MV-4-11 (cell line): ENCODE measurements around the gene EDNRA.

Source experiments
- DNase-seq: peaks from one replicate; lab custom pipeline; 2025; lab: John Stamatoyannopoulos, UW

Gene EDNRA

DNA sequence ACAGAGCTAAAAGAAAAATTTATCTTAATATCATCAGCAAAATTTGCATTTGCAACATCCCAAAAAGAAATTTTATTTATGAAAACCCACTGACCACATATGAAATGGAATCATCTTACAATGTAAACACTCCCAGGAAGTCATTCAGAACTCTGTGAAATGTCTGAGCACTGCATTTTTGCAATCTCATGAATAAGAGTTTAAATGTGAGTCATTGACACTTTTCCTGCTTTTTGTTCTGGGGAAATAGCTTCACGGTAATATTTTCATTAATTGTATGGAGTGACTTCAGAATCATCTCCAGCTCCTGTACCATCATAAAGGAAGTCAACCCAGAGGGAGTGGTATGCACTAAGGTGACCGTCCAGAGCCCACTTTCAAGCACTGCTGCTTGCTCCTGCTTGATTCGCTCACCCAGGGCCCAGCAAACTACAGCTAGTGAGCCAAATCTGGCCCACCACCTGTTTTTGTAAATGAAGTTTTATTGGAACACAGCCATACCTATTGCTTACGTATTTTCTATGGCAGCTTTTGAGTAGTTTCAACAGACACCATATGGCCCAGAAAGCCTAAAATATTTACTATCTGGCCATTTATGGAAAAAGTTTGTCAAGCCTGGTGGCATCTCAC is 17.2 kb downstream of the EDNRA start:
- no peak for DNase-seq

DNA sequence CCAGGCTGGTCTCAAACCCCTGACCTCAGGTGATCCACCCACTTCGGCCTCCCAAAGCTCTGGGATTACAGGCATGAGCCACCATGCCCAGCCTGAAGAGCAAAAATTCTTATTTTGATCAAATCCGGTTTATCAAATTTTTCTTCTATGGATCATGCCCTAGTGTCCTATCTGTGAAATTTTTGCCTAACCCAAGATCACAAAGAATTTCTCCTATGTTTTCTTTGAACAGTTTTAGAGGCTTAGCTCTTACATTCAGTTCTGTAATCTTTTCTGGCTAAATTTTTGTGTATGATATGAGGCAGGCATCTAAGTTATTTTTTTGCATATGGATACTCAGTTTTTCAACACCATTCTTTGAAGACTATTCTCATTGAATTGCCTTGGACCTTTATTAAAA is 27.4 kb downstream of the EDNRA start:
- no peak for DNase-seq

DNA sequence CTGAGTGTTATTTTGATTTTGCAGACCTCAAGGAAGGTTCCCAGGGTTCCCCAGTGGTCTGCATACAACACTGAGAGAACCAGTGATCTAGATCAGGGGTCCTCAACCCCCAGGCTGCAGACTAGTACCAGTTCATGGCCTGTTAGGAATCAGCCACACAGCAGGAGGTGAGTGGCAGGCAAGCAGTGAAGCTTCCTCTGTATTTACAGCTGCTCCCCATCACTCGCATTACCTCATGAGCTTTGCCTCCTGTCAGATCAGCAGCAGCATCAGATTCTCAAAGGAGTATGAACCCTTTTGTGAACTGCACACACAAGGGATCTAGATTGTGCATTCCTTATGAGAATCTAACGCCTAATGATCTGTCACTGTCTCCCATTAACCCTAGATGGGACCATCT is 28.5 kb downstream of the EDNRA start:
- no peak for DNase-seq

DNA sequence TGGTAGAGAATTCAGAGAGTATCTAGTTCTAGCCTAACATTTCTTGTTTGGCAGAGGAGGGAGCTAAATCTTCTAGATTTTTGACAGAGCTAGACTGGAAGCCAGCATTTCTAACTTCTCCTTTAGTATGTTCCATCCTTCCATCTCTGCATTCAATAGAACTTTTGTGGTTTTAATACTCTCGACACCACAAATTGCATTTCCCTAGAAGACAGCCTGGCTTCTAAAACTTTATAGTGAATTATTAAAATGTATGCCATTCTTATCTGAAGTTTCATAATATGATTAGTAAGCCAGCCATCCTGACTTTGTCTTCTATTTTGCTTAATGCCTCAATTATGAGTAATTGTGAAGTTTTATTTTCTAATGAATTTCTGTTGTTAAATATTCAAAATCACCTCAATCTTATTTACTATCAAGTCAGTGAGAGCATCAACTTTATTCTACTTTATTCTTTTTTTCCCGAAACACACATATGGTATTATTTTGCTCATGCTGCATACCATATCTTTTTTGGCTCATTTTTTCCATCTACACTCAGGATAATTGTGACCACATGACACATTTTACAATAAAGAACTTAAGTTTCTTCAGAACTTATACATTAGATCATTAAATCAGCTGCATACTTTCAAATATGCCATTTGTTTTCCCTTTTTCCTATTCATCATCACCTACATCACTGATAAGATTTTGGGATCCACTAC is 30.2 kb downstream of the EDNRA start:
- DNase-seq, result no peak

DNA sequence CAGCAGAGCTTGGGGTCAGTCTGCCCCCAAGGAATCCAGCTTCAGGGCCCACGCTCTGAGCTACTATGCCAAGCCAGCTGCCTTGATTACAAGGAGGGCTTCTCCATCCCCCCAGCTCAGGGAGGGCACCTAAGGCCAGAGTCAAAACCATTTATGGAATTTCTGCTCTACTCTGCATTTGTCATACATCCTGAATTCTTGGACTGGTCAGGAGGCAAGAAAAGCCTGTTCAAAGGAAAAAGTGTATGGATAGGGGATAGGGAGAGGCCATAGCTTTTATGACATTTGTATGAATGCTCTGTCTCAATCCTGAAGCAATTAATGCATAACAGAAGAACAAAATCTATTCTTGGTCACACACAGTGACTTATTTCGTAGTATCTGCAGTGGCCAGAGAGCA is 32.2 kb downstream of the EDNRA start:
- no peak for DNase-seq

DNA sequence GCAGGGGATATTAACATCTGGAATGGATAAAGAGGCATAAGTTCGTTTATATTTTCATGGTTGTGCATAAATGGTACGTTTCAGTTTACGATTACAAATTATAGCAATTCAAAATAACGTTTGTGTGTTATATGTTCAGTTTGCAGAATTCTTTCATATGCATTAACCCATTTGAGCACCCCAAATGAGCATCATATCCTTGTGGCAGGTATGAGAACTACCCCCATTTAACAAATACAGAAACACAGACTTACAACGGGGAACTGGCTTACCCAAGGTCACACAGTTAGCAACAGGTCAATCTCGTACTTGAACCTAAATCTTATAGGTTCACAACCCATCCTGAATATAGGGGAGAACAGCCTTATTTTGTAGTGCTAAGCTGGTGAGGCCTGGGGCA is 33.1 kb downstream of the EDNRA start:
- no peak for DNase-seq

DNA sequence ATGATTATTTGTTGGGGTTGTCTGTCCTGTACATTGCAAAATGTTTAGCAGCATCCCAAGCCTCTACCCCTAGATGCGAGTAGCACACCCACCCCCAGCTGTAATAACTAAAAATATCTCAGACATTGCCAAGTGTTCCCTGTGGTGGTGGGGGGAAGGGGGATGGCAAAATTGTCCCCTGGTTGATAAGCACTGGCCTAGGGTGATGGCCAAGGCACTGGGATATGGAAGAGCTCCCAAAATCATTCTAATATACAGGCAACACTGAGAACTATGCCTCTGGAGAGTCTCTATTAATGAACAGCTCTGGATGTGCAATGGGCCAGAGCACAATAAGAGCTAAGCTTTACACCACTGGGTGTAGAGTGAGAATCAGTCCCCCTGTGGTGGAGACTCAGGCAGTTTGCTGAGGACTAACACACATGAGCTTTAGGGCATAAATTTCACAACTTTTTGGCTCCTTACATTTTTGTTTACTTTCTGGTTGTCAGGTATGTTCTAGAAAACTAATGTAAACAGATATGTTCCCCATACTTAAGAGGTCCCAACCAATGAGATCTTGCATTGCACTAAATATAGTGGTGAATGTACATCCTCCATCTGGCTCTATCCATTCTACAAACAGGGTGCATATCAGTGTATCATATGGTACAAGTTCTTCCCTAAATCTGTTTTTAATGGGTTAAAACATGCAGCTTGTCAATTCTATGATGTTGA is 34.5 kb downstream of the EDNRA start:
- DNase-seq, result no peak

DNA sequence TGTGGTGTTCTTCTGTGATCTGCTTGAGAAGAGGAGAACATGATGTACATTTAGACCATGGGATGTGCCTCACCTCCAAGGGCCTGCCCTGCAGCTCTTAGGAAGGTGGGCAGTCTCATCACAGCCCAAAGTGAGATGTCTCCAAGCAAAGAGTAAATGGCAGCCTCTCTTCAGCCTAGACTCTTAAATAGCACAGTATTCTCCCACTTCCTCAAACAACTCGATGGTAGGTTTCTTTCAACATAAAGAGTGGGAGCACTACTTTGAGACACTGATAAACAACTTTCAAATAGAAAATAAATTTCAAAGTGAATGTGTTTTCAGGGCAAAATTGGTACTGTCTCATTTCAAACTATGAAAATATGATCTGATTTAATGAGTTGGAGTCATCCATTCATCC is 35.2 kb downstream of the EDNRA start:
- peak; percentile 42 for DNase-seq

DNA sequence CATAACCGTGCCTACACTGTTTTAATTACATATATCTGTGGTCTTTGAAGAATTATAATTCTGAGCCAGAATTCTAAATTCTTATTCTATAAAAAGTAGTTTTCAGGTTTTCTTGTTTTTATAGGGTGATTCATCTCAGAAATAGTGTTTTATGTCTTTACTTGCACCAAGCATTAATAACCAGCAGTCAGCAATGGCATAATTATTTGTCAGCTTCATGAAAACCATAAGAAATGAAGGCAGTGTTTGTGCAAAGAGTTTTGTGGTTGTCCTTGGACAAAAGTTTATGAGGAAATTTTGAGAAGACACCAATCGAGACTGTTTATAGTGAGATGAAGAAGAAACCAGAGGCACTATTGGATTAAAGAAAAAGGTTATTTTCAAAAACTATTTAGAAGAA is 37.2 kb downstream of the EDNRA start:
- no peak for DNase-seq

DNA sequence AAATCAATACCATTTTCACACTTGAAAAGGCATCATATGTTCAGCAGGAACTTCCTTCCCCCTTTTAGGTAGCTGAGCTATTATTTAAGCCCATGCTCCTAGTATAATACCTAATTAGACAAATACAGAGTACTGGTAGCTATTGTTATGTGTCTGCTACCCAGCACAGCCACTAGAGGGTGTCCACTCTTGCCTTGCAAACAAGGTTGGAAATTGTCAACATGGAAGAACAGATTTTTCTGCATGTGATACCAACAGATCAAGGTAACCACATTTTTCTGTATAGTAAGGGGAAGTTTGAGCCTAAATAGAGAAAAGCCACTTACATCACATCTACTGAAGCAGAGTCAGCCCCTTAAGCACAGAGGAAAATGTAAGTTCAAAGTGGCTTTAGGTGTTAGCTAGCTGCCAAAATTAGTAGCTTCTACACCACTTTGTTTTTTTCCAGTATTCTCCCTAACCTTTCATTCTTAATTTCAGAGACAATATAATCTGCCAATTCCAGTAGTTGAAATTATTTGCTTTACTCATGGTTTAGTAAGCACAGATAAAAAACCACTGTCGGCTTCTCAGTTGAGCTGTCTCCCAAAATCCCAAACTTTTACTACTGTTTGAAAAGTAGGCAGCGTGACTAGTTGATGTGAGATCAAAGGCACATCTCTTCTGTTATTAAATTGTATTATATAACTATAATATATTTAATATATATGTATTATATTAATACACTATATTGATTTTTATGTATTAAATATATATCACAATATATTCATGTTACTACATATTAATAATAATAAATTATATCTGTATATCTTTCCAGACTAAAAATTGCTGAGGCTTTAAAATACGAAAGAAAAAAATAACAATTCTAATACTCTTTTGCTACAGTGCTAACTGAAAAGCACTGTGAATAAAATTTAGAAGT is 38.2 kb downstream of the EDNRA start:
- peak; percentile 49 for DNase-seq

DNA sequence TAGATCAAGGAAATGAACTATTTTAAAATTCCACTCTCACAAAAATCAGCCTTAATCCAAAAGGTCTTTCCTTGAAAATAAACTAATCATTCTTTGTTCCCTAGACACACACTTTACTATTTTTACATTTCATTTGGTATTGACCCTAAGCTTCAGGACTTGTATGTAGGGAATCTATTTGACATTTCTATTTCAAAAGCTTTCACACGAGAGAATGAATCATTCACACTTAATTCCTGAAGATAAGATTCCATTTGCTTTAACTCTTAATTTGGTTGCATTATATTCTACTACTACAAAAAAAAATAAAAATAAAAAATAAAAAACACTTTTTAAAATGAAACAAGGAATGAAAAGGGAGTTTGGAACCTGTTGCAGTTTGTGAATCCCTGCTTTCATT is 43.7 kb downstream of the EDNRA start:
- DNase-seq, result no peak

DNA sequence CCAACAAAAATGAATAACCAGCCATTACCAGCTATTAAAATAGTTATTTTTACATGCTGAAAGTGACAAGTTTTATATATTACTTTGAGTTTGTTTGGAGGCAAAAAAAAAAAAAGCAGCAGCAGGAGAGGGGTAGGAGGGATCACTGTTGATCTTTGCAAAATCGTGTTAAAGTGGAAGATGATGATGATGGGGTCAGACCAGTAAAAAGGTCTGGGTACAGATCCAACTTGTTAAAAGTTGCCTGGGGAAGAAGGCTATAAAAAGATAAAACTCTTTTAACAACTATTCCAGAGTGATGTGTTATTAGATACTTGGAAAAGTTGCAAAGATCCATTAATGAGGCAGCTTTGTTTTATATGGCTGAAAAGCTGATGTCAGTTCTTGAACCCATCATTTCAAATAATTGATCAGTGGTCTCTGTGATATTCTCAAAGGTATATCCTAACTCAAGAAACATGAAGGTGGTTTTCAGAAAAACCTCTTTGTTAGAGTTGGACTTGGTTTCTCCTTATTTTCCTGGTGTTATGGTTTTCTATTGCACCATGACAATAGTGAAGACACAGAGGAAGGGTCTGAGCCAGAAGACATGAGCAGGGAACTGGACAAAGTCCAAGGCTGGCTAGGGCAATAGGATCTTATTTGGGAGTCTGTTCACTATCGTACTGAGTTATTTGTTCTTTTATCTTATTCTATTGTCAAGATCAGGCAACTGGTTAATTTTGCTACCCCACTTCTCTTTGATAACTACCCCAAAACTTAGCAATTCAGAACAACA is 44.8 kb downstream of the EDNRA start:
- no peak for DNase-seq

DNA sequence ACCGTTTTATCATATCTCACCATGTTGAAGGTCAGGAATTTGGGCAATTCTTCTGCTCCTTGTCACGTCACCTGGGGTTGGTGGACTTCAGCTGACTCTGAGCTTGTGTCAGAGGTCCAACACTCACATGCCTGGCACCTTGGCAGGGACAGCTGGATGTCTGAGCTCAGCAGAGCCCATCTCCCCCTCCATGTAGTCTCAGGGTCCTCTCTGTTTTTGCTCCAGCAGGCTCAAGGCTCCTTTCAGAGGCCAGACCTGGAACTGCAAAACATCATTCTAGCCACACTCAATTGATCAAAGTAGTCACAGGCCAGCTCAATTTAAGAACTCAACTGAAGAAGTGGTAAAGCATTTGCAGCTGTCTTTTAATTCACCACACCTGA is 45.4 kb downstream of the EDNRA start:
- DNase-seq, result no peak

DNA sequence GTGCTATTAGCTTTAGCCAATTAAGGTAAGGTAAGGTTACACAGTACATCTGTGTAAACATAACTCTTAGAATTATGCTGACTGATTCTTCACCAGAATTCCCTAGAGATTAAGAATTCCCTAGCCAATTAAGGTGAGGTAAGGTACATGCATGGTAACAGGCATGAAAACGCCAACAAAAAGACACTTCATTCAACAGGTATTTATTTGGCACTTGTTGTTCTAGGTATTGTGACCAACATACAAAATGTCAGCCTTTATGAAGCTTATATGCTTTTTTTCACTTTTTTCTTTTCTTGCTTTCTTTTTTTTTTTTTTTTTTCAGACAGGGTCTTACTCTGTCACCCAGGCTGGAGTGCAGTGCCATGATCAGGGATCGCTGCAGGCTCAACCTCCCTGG is 47.2 kb downstream of the EDNRA start:
- no peak for DNase-seq

DNA sequence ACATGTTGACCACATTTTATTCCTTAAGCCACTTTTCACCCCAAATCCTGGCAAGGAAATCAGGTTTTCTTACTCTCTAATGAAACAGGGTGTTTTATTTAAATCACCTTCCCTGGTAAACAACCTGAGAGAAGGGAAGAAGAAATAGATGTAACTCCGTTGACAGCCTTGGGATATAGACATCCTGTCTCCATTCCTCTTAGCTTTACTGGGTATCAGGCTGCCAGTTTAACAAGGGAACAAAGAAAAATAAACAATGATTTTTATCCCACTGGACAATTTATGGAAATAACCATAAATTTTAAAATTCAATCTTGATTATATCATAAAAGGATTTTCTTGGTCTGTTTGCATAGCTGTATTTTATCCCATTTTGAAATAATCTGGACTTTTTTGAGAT is 49.2 kb downstream of the EDNRA start:
- no peak for DNase-seq

DNA sequence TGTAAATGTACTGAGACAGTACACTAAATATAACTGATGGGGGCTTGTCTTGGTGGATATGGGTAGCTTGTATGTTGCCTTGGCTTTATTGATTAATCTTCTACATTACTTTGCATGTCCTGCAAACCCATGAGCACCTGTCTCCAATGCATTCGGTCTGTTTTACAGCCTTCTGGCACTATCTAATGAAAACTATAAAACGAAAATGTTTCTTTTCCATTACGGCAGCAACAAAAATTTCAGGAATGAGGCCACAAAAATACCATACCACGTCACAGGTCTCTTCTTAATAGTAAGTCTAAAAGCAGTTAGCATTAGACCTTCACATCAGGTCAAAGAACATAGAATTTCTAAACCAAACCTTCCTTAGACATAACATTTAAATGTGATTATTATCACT is 49.8 kb downstream of the EDNRA start:
- no peak for DNase-seq

DNA sequence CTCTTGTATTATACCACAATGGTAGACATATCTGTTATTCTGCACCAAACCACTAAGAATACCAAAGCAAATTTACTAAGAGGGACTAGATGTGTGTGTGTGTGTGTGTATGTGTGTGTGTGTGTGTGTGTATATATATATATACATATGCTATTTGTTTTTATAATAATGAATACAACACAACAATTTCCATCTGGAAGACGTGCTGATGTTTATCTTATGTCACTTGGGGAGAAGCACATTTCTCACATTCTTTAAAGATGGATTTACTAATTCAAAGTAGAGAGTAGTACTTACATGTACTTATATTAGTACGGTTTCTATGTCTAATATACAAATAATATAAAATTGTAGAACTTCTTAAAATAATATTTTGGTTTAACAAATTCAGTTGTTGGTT is 52.0 kb downstream of the EDNRA start:
- DNase-seq, result no peak

DNA sequence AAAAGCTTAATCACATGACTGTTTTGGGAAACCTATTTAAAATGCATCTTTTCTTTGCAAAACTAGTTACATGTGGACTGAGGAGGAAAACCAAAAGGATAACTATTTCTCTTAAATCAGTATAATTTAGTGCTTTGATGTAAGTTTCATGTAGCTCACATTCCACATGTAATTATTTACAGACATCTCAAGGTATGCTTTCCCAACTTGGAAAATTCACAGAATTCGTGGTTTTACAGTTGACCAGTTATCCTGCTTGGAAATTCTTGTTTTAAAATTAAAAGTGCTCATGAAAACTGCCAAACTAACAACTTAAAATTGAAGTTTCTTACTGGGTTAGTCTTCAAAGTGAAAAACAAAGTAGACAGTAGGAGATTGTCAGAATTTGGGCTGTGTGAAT is 52.4 kb downstream of the EDNRA start:
- DNase-seq, result no peak

DNA sequence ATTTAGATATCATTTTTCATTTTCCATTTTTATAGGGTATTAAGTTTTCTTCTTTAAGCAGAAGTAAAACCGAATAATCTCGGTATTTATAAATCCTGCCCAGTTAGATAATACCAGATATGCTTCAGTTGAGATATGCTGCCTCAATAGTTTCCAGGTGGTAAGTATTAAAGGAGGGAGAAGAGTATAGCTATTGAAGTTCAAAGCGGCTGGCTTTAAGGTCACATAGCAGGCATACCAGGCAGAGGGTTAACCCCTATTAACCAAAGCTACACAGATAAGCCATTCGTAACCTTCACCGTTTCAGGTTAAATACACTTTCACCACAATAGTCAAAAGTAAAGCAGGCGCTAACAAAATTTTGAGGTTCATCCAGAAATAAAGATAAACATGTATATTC is 54.2 kb downstream of the EDNRA start:
- no peak for DNase-seq

DNA sequence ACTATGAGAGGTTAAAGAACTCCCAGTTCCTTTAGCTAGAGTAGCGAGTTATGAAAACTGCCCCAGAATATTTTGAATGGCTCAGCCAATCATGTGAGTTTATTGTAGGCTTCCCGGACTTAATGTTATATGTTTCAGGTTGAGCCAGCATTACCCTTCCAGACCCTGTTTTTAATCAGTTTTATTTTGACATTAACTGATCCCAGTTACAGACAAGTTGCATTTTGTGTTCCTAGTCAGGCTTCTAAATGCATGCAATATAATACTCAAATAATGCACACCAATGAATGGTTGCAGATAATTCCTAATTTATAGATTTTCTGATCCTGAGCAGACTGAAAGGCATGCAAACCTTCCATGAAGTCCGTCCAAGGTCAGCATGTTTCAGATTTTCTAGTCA is 57.8 kb downstream of the EDNRA start:
- DNase-seq, result no peak

DNA sequence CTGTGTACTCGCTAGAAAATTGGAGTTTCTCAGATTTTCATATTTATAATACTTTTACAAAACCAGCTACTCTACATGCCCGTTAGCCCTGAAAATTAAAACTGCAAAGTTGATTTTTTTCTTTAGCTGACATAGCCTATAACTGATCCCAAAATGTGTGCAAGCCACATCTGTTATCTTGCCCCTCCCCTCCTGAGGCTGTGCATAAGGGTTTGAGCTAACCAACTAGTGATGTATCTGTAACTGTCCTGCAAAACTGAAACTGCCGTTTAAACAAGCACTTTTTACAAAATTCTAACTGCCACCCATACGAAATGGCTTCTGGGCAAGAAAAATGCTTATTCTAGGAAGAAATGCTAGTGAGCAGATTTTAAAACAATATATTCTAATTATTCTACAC is 59.1 kb downstream of the EDNRA start:
- DNase-seq, result no peak
